Measurements from ENCODE around the gene DDX10. TPM values are rescaled to one million over a fixed set of nuclear protein-coding genes. Genes with fewer than 3 reads are reported as not detected.

The DDX10 gene
- total RNA-seq, 1 experiment from 2014 or later: 78.3 TPM

GRCh38 chr11:108709741-108710140, 44.9 kb downstream of the DDX10 start:
- ChIA-PET CTCF (interaction anchor here (0.6 kb wide), 1 partner anchor 29 kb away, joined by 4 read pairs; no protein-coding TSS in a partner anchor), POLR2A (no interaction called here)
- Histone ChIP-seq H3K9me3 (peaks cover 26% of the 10 kb centered on the region), H3K4me1 (no peaks in the 10 kb centered on the region), H3K36me3 (ENCODE audit: control insufficient read depth, insufficient read depth, low read length) (peaks cover 3% of the 10 kb centered on the region), H3K4me3 (ENCODE audit: low read depth, low read length) (no peak overlapping the region), H3K27me3 (replicated peaks; ENCODE audit: control insufficient read depth, insufficient read depth, low read length) (no peaks in the 10 kb centered on the region)
- intact Hi-C loops (cut with micrococcal nuclease; ENCODE audit: unreplicated experiment): no loop called here
- no peak overlapping the region for H3K4me3 Mint-ChIP-seq (ENCODE audit: unreplicated experiment)
- H3K4me1 Mint-ChIP-seq (ENCODE audit: low read depth, unreplicated experiment): peaks cover 11% of the 10 kb centered on the region
- TF ChIP-seq, protein P1, sequence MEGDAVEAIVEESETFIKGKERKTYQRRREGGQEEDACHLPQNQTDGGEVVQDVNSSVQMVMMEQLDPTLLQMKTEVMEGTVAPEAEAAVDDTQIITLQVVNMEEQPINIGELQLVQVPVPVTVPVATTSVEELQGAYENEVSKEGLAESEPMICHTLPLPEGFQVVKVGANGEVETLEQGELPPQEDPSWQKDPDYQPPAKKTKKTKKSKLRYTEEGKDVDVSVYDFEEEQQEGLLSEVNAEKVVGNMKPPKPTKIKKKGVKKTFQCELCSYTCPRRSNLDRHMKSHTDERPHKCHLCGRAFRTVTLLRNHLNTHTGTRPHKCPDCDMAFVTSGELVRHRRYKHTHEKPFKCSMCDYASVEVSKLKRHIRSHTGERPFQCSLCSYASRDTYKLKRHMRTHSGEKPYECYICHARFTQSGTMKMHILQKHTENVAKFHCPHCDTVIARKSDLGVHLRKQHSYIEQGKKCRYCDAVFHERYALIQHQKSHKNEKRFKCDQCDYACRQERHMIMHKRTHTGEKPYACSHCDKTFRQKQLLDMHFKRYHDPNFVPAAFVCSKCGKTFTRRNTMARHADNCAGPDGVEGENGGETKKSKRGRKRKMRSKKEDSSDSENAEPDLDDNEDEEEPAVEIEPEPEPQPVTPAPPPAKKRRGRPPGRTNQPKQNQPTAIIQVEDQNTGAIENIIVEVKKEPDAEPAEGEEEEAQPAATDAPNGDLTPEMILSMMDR (IDR thresholded peaks at IDR 0.05; ENCODE audit: insufficient read depth in 1 of 2, low read depth in 1 of 2, low read length in 1 of 2, severe bottlenecking in 1 of 2, unreplicated experiment in 1 of 2): no peak
- DNase-seq: no peak
- peaks cover 23% of the 10 kb centered on the region for H3K9me3 Mint-ChIP-seq (ENCODE audit: unreplicated experiment)
- no peak overlapping the region for H3K27ac Mint-ChIP-seq (ENCODE audit: unreplicated experiment)
- no TSS peak for BruUV-seq (replicated peaks)
- H3K36me3 Mint-ChIP-seq (ENCODE audit: insufficient read depth, unreplicated experiment): peaks cover 79% of the 10 kb centered on the region
- H3K27me3 Mint-ChIP-seq (ENCODE audit: insufficient read depth, unreplicated experiment): no peaks in the 10 kb centered on the region

DNA sequence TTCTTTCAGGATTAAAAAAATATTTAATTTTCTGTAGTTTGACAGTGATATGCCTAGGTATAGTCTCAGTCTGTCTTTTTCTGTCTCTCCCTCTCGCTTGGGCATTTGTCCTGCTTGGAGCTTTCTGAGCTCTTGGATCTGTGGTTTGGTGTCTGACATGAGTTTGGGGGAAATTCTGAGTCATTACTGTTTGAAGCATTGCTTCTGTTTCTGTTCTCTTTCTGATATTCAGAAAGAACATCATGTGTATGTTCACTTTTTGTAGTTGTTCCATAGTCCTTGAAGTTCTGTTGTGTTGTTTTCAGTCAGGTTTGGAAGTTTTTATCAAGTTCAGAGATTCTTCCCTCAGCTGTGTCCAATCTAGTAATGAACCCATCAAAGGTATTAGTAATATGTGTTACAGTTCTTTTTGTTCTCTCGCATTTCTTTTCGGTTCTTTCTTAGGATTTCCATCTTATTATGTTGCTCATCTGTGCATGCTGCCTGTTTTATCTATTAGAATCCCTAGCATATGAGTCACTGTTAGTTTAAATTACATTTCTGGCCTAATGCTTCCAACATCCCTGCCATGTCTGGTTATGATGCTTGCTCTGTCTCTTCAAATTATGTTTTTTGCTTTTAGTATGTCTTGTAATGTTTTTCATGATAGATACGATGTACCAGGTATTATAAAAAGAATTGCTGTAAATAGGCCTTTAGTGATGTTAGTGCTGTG, 48.4 kb downstream of the DDX10 start:
- ChIA-PET CTCF (no interaction called here), POLR2A (no interaction called here)
- Histone ChIP-seq H3K9me3 (peaks cover 17% of the 10 kb centered on the region), H3K27me3 (replicated peaks; ENCODE audit: control insufficient read depth, insufficient read depth, low read length) (no peaks in the 10 kb centered on the region), H3K4me3 (ENCODE audit: low read depth, low read length) (no peak overlapping the region), H3K36me3 (ENCODE audit: control insufficient read depth, insufficient read depth, low read length) (peaks cover 1% of the 10 kb centered on the region; the same call in 1 of the 2 replicates), H3K4me1 (no peaks in the 10 kb centered on the region)
- no peak overlapping the region for H3K4me3 Mint-ChIP-seq (ENCODE audit: unreplicated experiment)
- no peak overlapping the region for H3K27ac Mint-ChIP-seq (ENCODE audit: unreplicated experiment)
- no TSS peak for BruUV-seq (replicated peaks)
- DNase-seq: no peak
- H3K36me3 Mint-ChIP-seq (ENCODE audit: insufficient read depth, unreplicated experiment): peaks cover 57% of the 10 kb centered on the region
- peaks cover 14% of the 10 kb centered on the region for H3K9me3 Mint-ChIP-seq (ENCODE audit: unreplicated experiment)
- intact Hi-C loops (cut with micrococcal nuclease; ENCODE audit: unreplicated experiment): no loop called here
- peaks cover 11% of the 10 kb centered on the region for H3K4me1 Mint-ChIP-seq (ENCODE audit: low read depth, unreplicated experiment)
- TF ChIP-seq, protein P1 (IDR thresholded peaks at IDR 0.05; ENCODE audit: insufficient read depth in 1 of 2, low read depth in 1 of 2, low read length in 1 of 2, severe bottlenecking in 1 of 2, unreplicated experiment in 1 of 2): no peak
- no peaks in the 10 kb centered on the region for H3K27me3 Mint-ChIP-seq (ENCODE audit: insufficient read depth, unreplicated experiment)

GRCh38 chr11:108715239-108715638, 50.4 kb downstream of the DDX10 start:
- ChIA-PET POLR2A (no interaction called here), CTCF (no interaction called here)
- intact Hi-C loops (cut with micrococcal nuclease; ENCODE audit: unreplicated experiment): no loop called here
- Mint-ChIP-seq H3K9me3 (ENCODE audit: unreplicated experiment) (no peaks in the 10 kb centered on the region), H3K4me3 (ENCODE audit: unreplicated experiment) (no peak overlapping the region), H3K27me3 (ENCODE audit: insufficient read depth, unreplicated experiment) (no peaks in the 10 kb centered on the region), H3K27ac (ENCODE audit: unreplicated experiment) (no peak overlapping the region), H3K4me1 (ENCODE audit: low read depth, unreplicated experiment) (peaks cover 17% of the 10 kb centered on the region), H3K36me3 (ENCODE audit: insufficient read depth, unreplicated experiment) (peaks cover 49% of the 10 kb centered on the region)
- no peak overlapping the region for H3K4me3 ChIP-seq (ENCODE audit: low read depth, low read length)
- TF ChIP-seq, protein P1 (IDR thresholded peaks at IDR 0.05; ENCODE audit: insufficient read depth in 1 of 2, low read depth in 1 of 2, low read length in 1 of 2, severe bottlenecking in 1 of 2, unreplicated experiment in 1 of 2): no peak
- no peak for DNase-seq
- H3K4me1 ChIP-seq: no peaks in the 10 kb centered on the region
- no peaks in the 10 kb centered on the region for H3K36me3 ChIP-seq (ENCODE audit: control insufficient read depth, insufficient read depth, low read length)
- no TSS peak for BruUV-seq (replicated peaks)
- no peaks in the 10 kb centered on the region for H3K9me3 ChIP-seq
- H3K27me3 ChIP-seq (replicated peaks; ENCODE audit: control insufficient read depth, insufficient read depth, low read length): no peaks in the 10 kb centered on the region

Measured in Caco-2 (cell line).